IPS DF 19.7 (cell line): ENCODE measurements around the gene COX7B.
A peak's percentile ranks its signal among the peaks of the same experiment; 100 is the strongest.
"Not testable (repeated sequence)": the region's sequence is repeated elsewhere in the genome, so short reads cannot be mapped to it uniquely, and the experiment has no call there.

ENCODE experiments used
- DNase-seq: peaks from one replicate; pipeline ENCODE4 v3.0.0-alpha.2; 2013; ENCODE audit warnings: low read depth, low spot score

COX7B gene, protein sequence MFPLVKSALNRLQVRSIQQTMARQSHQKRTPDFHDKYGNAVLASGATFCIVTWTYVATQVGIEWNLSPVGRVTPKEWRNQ

DNA sequence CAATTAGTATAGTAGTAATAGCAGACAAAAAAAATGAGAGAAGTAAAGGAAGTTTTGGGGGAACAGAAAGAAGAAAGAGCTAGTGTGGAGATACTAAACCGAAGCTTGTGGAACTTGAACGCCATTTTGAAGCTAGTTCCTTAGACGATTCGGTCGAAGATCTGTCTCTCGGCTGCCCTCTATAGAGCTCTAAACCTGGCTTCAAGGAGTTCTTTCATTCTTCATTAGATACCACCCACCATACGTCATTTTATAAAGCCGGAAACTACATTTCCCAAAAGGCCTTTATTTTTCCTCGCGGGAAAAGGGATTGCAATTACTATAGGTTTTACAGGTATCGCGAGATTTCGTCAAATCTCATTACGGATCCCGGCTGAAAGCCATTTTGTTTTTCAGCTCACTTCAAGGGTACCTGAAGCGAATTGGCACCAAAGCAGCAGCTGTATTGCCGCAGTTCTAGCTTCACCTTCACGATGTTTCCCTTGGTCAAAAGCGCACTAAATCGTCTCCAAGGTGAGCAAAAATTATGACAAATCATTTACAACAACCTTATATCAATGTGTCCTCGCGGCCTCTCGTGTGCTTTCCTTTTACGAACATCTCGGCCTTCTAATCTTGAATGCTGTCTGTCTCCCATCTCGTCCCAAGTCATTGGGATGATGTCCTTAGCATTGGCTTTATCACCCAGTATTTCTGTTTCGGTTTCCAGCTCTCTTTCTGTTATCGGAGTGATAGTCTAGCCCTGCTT lies at the start of gene COX7B:
Gene COX7B, plus strand, starts transcription at position 388 of the 748 bp plus-strand sequence. Its CDS starts 86 bp downstream, at position 474.
- DNase-seq = peak; percentile 85

GRCh38 chrX:77875372-77875771 lies 23.9 kb upstream of the COX7B start:
- DNase-seq = no peak

GRCh38 chrX:77881418-77881817 lies 17.9 kb upstream of the COX7B start:
- DNase-seq = not testable (repeated sequence)

GRCh38 chrX:77892887-77893286 lies 6.4 kb upstream of the COX7B start:
- no peak for DNase-seq

GRCh38 chrX:77893713-77894112 lies 5.6 kb upstream of the COX7B start:
- no peak for DNase-seq

DNA sequence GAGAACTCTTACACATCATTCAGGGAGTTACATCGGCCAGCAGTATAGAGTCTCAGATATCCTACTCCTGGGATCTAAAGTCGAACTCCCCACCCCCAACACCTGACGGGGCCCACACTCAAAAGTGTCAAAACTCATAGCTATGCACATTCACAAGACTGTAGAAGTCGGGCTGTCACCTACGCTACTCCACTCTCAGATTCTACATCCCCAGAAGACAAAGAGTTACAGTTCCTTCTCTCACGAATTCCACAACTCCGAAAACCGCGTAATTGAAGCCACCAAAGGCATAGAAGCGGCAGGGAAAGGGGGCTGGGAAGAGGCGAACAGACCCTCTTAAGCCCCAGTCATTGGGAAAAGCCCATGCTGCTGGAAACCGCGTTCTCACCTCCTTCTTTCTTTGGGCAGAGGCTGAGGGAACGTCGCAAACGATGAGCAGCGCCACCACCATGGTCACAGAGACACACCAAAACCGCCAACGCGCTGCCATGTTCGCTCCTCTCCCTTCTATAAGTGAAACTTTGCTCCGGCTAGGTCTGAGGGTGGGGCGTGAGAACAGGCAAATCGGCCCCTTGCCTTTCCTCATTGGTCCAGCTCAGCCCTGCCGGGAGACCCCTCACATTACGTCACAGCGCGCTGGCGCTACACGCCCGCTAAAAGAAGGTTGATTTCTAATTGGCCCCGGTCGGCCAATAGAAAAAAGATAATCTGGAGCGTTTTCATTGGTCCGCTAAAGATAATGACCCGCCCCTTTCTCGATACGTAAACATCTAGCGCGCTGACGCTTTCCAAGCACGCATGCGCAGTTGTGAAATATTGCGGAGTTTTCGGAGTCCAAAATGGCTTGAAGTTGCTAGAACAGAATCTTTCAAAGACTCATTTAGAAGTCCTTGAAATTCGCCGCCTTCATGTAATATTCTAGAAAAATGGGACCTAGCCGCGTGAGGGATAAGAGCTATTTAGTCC lies 4.1 kb upstream of the COX7B start, which contains the start of gene MAGT1:
Gene MAGT1, minus strand, starts transcription at position 515 of the 966 bp plus-strand sequence. Its CDS starts 25 bp downstream, at position 490.
- DNase-seq = peak; percentile 86

- no peak for DNase-seq
Observed at GRCh38 chrX:77900688-77901087, 1.4 kb downstream of the COX7B start.

- no peak for DNase-seq
Observed at GRCh38 chrX:77901506-77901905, 2.2 kb downstream of the COX7B start.

- DNase-seq = peak; percentile 40
Observed at GRCh38 chrX:77910108-77910840, 11.0 kb downstream of the COX7B start, which contains the start of gene ATP7A. TSS of gene ATP7A (plus strand) at chrX:77910693. CDS start at chrX:77971642, 60,949 bp downstream.

- no peak for DNase-seq
Observed at GRCh38 chrX:77917294-77917933, 18.1 kb downstream of the COX7B start.

GRCh38 chrX:77918568-77918967 lies 19.3 kb downstream of the COX7B start:
- no peak for DNase-seq

GRCh38 chrX:77919370-77919769 lies 20.1 kb downstream of the COX7B start:
- not testable (repeated sequence) for DNase-seq

DNA sequence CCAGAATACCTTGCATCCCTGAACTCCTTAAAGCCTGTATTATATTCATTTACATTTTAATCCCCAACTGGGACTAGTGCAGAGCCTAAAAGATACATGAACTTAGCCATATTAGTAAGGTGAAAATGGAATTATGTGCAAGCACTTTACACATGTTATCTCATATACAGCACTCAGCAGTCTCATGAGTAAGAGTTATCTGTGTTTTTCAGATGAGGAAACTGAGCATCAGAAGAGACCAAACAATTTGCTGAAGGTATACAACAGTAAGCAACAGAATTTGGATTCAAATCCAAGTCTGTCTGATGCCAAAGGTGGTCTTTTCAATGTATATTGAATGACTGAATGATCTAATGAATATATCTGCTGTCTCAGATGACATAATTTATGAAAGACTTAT lies 23.5 kb downstream of the COX7B start:
- no peak for DNase-seq

- DNase-seq = no peak
Observed at GRCh38 chrX:77924320-77924859, 25.1 kb downstream of the COX7B start.

GRCh38 chrX:77925764-77926163 lies 26.5 kb downstream of the COX7B start:
- no peak for DNase-seq

DNA sequence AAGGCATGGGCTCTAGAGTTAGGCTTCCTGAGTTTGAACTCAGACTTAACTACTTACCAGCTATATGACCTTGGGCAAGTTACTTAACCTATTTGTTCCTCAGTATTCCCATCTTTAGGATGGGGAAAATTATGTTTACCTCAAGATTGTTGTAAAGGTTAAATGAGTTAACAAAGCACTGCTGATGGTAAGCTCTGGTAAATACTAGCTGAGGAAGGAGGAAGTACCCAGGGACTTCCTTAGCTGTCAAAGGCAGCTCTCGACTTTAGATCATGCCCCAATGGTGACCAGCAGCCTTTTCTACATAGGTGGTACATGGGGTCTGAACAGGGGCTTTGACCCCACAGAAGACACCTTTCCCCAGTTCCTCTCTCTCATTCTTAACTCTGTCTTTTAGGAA lies 31.3 kb downstream of the COX7B start:
- no peak for DNase-seq

DNA sequence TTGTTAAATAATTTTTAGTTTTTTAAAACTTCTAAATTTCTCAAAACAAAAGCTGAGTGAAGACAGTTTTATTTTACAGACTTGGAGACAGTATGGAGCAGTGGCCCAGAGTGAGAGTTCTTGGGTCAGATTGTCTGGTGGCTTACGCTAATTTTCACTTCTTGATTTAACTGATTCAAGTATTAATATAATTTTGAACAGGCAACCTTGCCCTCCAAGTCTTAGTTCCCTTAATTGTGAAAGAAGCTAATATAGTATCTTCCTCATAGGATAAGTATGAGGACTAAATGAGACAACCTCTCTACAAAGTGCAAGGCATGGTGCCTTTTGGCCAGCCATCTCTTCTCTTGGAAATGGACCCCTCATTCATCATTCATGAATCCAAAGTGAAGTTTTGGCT lies 36.6 kb downstream of the COX7B start:
- no peak for DNase-seq

DNA sequence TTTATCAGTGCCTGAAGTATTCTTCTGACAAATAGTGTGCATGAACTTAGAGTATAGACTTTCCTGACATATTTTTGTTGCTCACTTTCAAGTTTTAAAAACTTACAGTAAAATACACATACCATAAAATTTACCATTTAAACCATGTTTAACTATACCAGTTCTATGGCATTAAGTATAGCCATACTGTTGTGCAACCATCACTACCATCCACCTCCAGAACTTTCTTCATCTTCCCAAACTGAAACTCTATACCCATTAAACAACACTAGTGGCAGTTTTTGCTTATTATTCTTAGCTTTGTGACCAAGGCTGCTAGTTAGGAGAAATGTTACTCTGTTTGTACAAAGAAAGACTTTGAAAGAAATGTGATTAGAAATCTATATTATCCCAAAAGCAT lies 37.0 kb downstream of the COX7B start:
- no peak for DNase-seq

GRCh38 chrX:77937291-77937690 lies 38.0 kb downstream of the COX7B start:
- DNase-seq = no peak

DNA sequence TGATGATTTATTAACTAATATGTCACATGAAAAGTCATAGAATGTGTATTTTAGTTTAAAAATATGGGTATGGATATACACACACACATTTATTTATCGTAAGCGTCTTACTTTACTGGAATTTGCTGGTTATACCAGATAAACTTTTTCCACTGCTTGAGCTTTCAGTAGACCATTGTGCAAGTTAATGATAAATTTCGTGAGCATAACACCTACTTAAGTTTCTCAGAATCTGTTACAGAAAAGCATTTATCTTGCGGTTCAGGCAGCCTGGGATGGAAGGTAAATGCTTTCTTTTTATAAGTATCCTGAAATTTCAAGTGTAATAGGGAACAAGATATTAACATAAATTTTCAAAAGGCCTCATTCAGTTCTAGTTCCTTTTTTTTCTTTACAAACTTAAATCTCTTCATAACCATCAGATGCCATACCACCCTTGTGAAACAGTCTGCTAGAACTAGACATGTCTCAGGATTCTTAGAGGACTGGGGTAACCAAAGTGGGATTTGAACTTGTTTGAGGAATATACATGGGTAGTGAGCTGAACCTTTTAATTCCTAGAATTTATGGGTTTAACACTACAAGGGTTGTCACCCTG lies 38.9 kb downstream of the COX7B start:
- DNase-seq = no peak
